Measurements from ENCODE around the gene SMYD3. TPM values are rescaled to one million over a fixed set of nuclear protein-coding genes. Genes with fewer than 3 reads are reported as not detected.
"Not testable (repeated sequence)": the region's sequence is repeated elsewhere in the genome, so short reads cannot be mapped to it uniquely, and the experiment has no call there.

The SMYD3 gene
- total RNA-seq, 1 experiment from 2014 or later = 35.1 TPM

DNA sequence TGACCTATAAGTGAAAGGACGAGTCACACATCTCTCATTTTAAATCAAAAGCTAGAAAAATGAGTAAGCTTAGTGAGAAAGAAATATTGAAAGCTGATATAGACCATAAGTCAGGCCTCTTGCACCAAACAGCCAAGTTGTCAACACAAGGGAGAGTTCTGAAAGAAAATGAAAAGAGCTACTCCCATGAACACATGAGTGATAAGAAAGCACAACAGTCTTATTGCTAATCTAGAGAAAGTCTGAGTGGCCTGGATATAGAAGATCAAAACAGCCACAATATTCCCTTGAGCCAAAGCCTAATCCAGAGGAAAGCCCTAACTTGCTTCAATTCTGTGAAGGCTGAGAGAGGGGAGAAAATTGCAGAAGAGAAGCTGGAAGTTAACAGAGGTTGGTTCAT, 175.0 kb downstream of the SMYD3 start:
- H3K4me1 Mint-ChIP-seq (ENCODE audit: low read depth, unreplicated experiment) = no peaks in the 10 kb centered on the region
- CTCF ChIA-PET = no interaction called here
- no TSS peak for BruUV-seq (replicated peaks)
- H3K36me3 Mint-ChIP-seq (ENCODE audit: insufficient read depth, unreplicated experiment) = no peaks in the 10 kb centered on the region
- no peak for DNase-seq
- H3K4me3 Mint-ChIP-seq (ENCODE audit: low read depth, unreplicated experiment) = no peak overlapping the region
- no peaks in the 10 kb centered on the region for H3K27me3 Mint-ChIP-seq (ENCODE audit: unreplicated experiment)
- no peaks in the 10 kb centered on the region for H3K9me3 Mint-ChIP-seq (ENCODE audit: low read depth, unreplicated experiment)
- intact Hi-C loops (cut with micrococcal nuclease; ENCODE audit: unreplicated experiment) = no loop called here
- H3K27ac Mint-ChIP-seq (ENCODE audit: unreplicated experiment) = no peak overlapping the region
- TF ChIP-seq, protein P1, sequence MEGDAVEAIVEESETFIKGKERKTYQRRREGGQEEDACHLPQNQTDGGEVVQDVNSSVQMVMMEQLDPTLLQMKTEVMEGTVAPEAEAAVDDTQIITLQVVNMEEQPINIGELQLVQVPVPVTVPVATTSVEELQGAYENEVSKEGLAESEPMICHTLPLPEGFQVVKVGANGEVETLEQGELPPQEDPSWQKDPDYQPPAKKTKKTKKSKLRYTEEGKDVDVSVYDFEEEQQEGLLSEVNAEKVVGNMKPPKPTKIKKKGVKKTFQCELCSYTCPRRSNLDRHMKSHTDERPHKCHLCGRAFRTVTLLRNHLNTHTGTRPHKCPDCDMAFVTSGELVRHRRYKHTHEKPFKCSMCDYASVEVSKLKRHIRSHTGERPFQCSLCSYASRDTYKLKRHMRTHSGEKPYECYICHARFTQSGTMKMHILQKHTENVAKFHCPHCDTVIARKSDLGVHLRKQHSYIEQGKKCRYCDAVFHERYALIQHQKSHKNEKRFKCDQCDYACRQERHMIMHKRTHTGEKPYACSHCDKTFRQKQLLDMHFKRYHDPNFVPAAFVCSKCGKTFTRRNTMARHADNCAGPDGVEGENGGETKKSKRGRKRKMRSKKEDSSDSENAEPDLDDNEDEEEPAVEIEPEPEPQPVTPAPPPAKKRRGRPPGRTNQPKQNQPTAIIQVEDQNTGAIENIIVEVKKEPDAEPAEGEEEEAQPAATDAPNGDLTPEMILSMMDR (IDR thresholded peaks at IDR 0.05; ENCODE audit: unreplicated experiment) = no peak

DNA sequence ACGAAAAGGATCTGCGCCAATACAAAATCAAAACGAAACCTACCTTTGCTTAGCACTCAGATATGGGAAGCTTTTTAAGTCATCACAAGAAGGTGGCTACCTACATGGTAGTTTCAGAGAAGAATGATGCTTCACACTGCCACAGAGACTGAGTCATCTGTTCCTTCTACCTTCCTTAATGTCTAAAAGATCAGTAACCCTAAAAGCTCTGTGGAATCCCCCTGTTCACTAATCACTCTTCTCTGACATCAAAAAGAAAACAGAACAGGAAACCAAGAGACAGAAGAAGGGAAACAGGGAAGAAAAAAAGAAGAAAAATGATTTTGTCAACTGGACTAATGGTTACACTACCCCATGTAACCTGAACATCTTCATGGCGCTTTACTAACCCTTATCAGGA, 177.2 kb downstream of the SMYD3 start:
- TF ChIP-seq, protein P1 (IDR thresholded peaks at IDR 0.05; ENCODE audit: unreplicated experiment) = no peak
- Mint-ChIP-seq H3K27me3 (ENCODE audit: unreplicated experiment) (no peaks in the 10 kb centered on the region), H3K9me3 (ENCODE audit: low read depth, unreplicated experiment) (no peaks in the 10 kb centered on the region), H3K4me1 (ENCODE audit: low read depth, unreplicated experiment) (no peaks in the 10 kb centered on the region), H3K36me3 (ENCODE audit: insufficient read depth, unreplicated experiment) (no peaks in the 10 kb centered on the region), H3K27ac (ENCODE audit: unreplicated experiment) (no peak overlapping the region), H3K4me3 (ENCODE audit: low read depth, unreplicated experiment) (no peak overlapping the region)
- CTCF ChIA-PET = no interaction called here
- intact Hi-C loops (cut with micrococcal nuclease; ENCODE audit: unreplicated experiment) = no loop called here
- DNase-seq = no peak
- no TSS peak for BruUV-seq (replicated peaks)

DNA sequence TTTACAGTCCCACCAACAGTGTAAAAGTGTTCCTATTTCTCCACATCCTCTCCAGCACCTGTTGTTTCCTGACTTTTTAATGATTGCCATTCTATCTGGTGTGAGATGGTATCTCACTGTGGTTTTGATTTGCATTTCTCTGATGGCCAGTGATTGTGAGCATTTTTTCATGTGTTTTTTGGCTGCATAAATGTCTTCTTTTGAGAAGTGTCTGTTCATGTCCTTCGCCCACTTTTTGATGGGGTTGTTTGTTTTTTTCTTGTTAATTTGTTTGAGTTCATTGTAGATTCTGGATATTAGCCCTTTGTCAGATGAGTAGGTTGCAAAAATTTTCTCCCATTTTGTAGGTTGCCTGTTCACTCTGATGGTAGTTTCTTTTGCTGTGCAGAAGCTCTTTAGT, 177.8 kb downstream of the SMYD3 start:
- intact Hi-C loops (cut with micrococcal nuclease; ENCODE audit: unreplicated experiment) = not testable (repeated sequence)

DNA sequence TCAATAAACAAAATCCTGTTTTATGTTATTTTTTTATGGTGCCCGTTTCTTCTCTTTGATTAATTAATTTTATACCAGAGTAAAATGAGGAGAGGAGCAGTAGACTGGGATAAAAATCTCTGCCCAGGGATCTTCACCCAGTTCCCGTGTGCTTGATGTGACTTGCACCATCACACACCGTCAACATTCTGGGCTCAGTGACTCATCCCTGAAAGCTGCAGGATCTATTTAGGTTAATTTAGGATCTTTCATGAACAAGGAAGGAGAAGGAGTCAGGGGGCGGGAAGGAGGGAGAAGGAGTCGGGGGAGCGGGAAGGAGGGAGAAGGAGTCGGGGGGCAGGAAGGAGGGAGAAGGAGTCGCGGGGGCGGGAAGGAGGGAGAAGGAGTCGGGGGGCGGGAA, 182.4 kb downstream of the SMYD3 start:
- Mint-ChIP-seq H3K9me3 (ENCODE audit: low read depth, unreplicated experiment) (no peaks in the 10 kb centered on the region), H3K36me3 (ENCODE audit: insufficient read depth, unreplicated experiment) (no peaks in the 10 kb centered on the region), H3K27ac (ENCODE audit: unreplicated experiment) (no peak overlapping the region), H3K4me3 (ENCODE audit: low read depth, unreplicated experiment) (no peak overlapping the region), H3K4me1 (ENCODE audit: low read depth, unreplicated experiment) (no peaks in the 10 kb centered on the region), H3K27me3 (ENCODE audit: unreplicated experiment) (no peaks in the 10 kb centered on the region)
- no TSS peak for BruUV-seq (replicated peaks)
- CTCF ChIA-PET = no interaction called here
- intact Hi-C loops (cut with micrococcal nuclease; ENCODE audit: unreplicated experiment) = no loop called here
- no peak for DNase-seq
- TF ChIP-seq, protein P1 (IDR thresholded peaks at IDR 0.05; ENCODE audit: unreplicated experiment) = no peak

More for the DNA sequence above, 177.8 kb downstream of the SMYD3 start:
- H3K36me3 Mint-ChIP-seq (ENCODE audit: insufficient read depth, unreplicated experiment); H3K9me3 Mint-ChIP-seq (ENCODE audit: low read depth, unreplicated experiment); BruUV-seq (replicated peaks); H3K27me3 Mint-ChIP-seq (ENCODE audit: unreplicated experiment); H3K4me1 Mint-ChIP-seq (ENCODE audit: low read depth, unreplicated experiment); CTCF ChIA-PET; H3K4me3 Mint-ChIP-seq (ENCODE audit: low read depth, unreplicated experiment); H3K27ac Mint-ChIP-seq (ENCODE audit: unreplicated experiment); DNase-seq: not testable (repeated sequence)

DNA sequence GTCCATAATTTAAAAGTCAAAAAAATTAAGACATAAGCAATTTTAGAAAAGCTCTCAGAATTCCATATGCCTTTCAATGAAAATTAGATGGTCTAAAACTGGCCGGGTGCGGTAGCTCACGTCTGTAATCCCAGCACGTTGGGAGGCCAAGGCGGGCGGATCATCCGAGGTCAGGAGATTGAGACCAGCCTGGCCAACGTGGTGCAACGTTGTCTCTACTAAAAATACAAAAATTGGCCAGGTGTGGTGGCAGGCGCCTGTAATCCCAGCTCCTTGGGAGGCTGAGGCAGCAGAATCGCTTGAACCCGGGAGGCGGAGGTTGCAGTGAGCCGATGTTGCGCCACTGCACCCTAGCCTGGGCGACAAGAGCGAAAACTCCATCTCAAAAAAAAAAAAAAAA, 183.0 kb downstream of the SMYD3 start:
- H3K27ac Mint-ChIP-seq (ENCODE audit: unreplicated experiment); H3K36me3 Mint-ChIP-seq (ENCODE audit: insufficient read depth, unreplicated experiment); CTCF ChIA-PET; intact Hi-C loops (cut with micrococcal nuclease; ENCODE audit: unreplicated experiment); H3K9me3 Mint-ChIP-seq (ENCODE audit: low read depth, unreplicated experiment); H3K4me1 Mint-ChIP-seq (ENCODE audit: low read depth, unreplicated experiment); H3K27me3 Mint-ChIP-seq (ENCODE audit: unreplicated experiment); BruUV-seq (replicated peaks); H3K4me3 Mint-ChIP-seq (ENCODE audit: low read depth, unreplicated experiment); DNase-seq: not testable (repeated sequence)
